ENCODE measurements around the gene RAB3D.
"Not testable (repeated sequence)": the region's sequence is repeated elsewhere in the genome, so short reads cannot be mapped to it uniquely, and the experiment has no call there.

The RAB3D gene

DNA sequence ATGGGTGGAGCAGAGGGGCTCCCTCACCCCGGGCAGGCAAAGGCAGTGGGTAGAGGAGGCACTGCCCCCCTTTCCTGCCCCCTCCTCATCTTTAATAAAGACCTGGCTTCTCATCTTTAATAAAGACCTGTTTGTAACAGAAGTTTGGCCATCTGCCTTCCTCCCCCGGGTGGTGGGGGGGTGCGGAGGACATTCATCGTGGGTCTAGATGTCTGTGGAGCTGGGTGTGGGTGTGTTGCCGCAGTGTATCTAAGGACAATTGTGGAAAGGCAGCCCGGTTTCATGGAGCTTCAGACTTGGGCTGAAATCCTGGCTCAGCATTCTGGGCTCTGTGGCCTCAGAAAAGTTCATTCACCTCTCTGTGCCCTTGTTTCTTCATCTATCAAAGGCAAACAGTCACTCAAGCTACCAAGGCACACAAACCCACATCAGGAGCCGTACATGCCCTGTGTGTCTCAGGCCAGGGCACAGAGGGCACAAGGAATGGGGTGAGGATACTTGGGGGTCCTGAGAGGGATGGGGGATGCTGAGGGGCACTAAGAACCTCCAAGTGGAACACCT is 26.2 kb upstream of the RAB3D start:
- no peak for DNase-seq (ENCODE audit: low spot score)

DNA sequence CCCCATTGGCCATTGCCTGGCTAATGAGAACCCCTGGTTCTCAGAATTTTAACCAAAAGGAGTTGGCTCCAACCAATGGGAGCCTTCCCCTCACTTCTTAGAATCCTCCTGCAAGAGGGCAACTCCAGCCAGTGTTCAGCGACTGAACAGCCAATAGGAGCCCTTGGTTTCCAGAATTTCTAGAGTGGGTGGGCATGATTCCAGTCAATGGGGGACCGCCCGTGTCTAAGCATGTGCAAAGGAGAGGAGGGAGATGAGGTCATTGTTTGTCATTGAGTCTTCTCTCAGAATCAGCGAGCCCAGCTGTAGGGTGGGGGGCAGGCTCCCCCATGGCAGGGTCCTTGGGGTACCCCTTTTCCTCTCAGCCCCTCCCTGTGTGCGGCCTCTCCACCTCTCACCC is 25.5 kb upstream of the RAB3D start:
- DNase-seq (ENCODE audit: low spot score) = no peak

DNA sequence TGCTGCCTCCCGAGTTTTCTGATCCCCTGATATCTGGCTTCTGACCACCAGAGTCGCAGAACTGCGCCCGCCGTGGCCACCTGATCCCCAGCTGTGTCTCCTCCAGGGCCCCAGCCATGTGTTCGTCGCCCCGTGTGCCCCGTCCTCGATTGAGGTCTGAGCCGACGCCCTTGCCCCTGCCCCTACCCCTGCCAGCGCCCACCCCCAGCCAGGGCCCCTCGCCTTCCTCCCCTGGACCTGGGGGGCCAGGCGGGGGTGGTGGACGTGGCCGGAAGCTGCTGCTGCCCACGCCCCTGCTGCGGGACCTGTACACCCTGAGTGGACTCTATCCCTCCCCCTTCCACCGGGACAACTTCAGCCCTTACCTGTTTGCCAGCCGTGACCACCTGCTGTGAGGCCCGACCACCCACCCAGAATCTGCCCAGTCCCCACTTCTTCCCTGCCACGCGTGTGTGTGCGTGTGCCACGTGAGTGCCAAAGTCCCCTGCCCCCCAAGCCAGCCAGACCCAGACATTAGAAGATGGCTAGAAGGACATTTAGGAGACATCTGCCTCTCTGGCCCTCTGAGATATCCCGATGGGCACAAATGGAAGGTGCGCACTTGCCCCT is 24.9 kb upstream of the RAB3D start:
- no peak for DNase-seq (ENCODE audit: low spot score)

DNA sequence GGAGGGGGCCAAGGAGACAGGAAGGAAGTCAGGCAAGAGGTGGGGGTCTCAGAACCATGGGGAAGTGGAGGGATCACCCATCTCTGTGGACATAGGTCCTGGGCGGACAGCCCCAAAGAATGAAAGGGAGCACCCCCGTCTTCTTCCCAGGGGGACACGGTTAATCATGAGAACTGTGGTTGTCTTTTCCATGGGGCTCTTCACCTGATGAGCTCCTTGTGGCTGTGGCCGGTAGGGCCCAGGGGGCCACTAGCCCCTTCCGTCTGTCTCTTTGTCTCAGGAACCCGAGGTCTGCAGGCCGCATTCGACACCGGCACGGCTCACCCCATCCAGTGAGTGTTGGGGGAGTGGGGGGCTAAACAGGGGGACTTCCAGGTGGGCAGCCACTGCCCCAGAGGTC is 24.4 kb upstream of the RAB3D start:
- no peak for DNase-seq (ENCODE audit: low spot score)

DNA sequence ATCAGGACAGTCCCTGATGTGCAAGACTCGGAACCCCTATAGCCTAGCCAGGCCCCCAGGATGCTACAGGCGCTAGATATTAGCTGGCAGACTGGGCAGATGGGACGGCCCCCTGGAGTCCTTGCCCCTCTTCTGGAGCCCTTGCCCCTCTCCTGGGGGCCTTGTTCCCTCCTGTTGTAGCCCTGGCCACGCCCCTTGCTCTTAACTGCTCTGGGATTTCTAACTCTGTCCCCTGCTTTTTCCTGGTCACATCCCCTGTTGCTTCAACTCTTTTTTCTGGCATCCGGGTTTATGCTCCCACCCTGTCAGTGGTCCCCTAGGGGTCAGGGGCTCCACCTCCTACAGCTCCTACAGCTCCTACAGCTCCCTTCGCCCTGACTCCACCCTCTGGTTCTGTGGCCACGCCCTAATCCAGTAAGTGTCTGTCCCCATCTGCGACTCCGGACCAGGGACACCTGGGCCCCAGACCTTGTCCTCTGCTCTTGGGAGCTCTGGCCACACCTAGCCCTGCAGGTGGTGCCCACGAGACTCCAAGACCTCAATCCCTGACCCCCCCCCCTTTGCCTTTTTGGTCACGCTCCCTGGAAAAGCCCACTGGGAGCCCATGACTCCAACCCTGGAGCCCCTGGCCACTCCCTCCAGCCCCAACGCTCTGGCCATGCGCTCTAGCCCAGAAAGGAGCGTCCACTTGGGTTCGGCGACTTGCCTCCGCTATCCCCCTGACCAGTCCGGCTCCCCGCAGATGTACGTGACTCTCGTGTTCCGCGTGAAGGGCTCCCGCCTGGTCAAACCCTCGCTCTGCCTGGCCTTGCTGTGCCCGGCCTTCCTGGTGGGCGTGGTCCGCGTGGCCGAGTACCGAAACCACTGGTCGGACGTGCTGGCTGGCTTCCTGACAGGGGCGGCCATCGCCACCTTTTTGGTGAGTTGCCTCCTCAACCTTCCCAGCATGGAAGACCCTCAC is 22.6 kb upstream of the RAB3D start:
- no peak for DNase-seq (ENCODE audit: low spot score)

DNA sequence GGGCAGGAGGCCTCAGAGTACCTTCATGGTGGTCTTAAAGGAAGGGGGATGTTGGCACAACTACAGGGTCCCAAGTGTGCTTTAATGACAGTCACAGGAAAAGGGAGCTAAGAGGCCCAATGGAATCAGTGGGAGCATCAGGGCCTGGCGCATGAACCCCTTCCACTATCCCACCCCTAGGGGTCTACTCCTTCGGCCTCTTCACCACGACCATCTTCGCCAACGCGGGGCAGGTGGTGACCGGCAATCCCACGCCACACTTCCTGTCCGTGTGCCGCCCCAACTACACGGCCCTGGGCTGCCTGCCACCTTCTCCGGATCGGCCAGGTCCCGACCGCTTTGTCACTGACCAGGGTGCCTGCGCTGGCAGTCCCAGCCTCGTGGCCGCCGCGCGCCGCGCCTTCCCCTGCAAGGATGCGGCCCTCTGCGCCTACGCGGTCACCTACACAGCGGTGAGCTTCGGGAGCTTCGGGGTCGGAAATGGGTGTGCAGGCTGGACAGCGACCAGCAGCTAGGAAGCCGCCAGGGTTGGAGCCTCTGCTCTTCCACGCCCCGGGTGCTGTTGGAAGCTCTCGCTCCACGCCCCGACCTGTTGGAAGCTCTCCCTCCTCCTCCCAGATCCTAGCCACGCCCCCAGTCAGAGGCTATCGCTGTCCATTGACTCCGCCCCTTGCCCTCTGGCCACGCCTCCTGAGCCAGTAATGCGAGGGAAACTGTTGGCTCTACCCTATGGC is 21.7 kb upstream of the RAB3D start:
- no peak for DNase-seq (ENCODE audit: low spot score)

DNA sequence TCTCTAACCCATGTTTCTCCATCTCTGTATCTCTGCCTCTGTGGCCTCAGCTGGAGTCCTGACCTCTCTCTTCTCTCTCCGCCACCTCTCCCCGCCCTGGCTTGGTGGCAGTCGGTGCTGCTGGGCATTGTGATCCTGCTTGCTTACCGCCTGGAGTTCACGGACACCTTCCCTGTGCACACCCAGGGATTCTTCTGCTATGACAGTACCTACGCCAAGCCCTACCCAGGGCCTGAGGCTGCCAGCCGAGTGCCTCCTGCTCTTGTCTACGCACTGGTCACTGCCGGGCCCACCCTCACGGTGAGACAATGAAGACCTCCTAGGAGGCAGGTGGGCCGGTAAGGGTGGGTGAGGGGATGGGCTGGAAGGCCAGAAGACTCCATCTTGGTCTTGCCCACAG is 20.0 kb upstream of the RAB3D start:
- no peak for DNase-seq (ENCODE audit: low spot score)

DNA sequence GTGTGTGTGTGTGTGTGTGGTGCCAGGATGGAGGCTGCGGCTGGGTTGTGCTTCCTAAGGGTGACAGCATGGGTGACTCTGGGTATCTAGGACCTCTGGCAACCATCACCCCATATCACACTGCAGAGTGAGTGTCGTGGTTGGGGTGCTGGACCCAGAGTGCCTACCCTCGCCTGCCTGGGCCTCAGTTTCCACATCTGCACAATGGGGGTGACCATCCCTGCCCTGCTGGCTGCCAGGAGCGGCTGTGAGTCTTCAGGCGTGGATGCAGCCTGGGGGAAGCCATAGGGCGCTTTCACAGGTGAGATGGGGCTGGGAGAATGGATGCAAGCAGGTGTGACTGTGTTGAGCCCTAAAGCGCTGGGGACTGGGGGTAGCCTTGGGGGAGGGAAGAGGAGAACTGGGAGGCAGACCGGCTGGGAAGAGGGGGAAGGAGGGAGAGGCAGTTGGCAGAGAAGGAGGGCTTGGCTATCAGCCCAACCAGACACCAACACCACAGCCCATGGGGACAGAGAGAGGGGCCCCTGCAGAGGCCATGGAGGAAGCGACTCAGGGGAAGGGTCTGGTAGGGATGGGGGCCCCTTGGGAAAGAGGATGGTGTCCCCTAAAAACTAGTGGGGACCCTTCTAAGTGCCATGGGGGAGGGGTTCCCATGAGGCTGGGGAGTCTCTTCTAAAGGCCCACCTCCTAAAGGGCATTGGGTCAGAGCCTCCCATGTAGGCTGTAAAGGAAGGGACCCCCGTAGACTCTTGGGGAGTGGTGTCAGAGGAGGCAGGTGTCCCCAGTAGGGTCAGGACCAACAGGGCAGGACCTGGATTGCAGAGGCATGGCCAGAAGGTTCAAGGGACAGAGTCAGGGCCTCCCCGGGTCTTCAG is 17.5 kb upstream of the RAB3D start:
- DNase-seq (ENCODE audit: low spot score) = no peak

DNA sequence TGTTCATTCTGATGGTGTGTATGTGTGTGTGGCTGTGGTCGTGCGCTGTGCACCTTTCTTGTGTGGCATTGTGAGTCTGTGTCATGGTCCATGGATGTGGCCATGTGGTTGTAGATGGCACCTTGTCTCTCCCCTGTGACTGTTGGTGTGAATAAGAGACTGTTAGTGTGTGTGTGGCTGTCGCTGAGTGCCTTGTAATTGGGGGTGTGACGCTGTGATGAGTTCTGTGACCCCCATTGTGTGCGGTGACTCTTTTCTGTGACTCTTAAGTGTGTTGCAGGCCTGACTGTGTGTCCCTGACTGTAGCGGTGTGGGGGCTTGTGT is 16.6 kb upstream of the RAB3D start:
- DNase-seq (ENCODE audit: low spot score) = no peak

DNA sequence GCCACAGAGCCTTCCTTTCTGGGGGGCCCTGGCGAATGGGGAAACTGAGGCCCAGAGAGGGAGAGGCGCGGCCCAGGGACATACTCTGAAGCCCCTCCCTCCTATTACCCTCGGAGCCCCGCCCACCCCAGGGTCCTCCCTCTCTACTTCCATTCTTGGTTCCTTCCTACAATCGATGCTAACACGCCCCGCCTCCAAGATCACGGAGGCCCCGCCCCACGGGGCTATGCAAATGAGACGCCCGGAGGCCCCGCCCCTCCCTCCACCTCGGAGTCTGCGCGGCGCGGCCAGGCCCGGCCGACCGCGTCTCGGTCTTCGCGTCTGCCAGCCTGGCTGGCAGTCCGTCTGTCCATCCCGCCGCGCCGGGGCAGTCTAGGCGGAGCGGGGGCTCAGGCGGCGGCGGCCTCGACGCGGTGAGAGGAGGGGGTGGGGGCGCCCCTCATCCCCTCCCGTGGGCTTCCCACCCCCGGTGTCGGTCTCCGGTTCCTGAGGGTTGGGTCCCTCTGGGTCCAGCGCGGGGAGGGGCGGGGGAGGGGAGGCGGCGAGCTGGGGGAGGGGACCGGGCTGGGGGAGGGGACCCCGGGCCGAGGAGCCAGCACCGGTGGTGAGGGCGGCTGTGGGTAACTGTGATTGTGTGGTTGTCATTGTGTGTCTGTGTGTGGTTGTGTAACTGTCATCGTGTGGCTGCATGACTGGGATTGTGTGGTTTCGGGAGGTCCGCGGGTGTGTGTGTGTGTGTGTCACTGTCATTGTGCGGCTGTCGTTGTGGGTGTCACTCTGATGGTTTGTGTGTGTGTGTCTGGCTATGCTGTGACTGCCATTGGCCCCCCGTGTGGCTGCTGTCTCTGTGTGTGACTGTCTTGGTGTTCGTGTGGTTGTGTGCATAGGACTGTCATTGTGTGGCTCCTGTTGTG is 16.0 kb upstream of the RAB3D start, which contains the start of gene PLPPR2:
Gene PLPPR2, plus strand, starts transcription at position 273 of the 914 bp plus-strand sequence. CDS start 2,242 bp downstream, outside the sequence.
- peak; percentile 88 for DNase-seq (ENCODE audit: low spot score)

DNA sequence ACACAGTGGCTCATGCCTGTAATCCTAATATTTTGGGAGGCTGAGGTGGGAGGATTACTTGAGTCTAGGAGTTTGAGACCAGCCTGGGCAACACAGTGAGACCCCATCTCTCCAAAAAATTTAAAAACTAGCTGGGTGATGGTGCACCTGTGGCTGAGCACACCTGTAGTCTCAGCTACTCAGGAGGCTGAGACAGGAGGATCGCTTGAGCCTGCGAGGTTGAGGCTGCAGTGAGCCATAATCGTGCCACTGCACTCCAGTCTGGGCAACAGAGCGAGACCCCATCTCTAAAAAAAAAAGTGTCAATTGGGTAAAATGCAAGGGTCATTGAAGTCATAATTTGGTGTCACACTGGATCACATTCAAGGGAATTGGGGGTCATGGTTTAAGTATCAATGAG is 14.6 kb upstream of the RAB3D start:
- DNase-seq (ENCODE audit: low spot score) = not testable (repeated sequence)

DNA sequence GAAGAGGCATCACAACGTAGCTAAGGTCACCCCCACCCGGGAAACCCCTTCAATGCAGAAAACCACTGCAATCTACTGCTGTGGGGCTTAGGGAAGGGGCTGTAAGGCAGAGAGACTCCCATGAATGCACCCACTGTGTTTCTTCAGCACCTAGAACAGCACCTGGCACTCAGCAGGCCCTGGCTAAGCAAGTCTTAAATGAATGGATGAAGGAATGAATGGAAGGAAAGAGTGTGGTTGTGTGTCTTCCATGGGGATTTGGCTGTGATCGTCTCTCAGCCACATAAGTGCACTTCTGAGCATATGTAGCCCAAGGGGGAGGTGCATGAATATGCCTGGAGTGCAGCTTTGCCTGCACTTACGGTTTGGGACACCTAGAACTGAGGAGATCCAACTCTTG is 9.7 kb upstream of the RAB3D start:
- no peak for DNase-seq (ENCODE audit: low spot score)

DNA sequence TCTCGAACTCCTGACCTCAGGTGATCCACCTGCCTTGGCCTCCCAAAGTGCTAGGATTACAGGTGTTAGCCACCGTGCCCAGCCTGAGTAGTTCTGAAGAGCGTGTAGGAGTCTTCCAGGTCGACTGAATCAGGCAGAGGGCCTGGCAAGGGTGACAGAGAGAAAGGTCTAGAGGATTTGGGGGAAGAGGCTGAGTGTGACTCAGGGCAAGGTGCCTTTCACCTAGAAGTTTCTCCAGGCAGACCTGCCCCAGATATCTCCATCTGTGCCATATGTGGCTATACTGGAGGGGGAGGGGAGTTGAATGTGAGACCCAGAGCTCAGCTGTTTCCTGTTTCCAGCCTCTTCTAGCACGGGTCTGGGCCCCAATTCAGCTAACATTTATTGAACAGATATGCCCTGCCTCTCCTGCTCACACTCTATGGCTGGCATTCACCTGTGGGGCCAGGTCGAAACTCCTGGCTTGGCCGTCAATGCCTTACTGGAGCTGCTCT is 8.1 kb upstream of the RAB3D start:
- no peak for DNase-seq (ENCODE audit: low spot score)

DNA sequence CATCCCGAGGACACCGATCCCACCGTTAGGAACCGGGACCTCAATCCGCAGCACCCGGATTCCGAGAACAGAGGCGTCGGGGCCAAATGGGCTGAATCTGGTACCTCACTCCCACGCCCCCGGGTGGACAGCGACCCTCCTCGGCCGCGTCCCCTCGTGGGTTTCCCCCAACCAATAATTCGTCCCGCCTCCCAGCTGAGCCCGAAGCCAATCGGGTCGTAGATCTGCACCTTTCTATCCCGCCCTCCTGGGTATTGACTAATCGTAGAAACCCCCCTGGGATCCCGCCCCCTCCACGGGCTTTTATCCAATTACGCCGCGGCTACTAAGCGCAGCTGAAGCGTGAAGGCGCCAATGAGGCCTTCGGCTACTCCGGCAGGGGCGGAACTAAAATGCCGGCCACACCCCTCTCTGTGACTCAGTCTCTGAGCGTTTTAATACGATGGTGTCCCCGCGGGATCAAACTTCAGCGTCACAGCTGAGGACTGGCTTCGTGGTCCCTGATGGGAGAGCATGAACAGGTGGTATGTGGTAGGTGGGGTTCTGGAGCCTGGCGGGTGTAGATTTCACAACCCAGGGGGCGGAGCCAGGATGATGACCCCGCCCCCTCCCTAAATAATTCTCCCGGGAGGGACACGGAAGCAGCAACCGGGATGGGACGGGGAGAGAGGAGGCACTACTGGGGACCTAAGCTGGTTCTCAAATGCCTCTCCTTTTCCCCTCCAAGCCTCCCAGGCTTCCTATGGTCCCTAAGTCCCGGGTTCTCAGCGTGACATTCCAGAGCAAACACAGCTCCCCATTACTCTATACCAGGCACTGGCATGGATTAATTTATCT is 6.9 kb upstream of the RAB3D start, which contains the start of the genes CCDC159 and TMEM205:
Gene CCDC159, plus strand, starts transcription at position 416 of the 837 bp plus-strand sequence. Its CDS starts 88 bp downstream, at position 504.
Gene TMEM205, minus strand, starts transcription at position 165 of the 837 bp plus-strand sequence. CDS start 649 bp downstream, outside the sequence.
- peak; percentile 97 for DNase-seq (ENCODE audit: low spot score)

DNA sequence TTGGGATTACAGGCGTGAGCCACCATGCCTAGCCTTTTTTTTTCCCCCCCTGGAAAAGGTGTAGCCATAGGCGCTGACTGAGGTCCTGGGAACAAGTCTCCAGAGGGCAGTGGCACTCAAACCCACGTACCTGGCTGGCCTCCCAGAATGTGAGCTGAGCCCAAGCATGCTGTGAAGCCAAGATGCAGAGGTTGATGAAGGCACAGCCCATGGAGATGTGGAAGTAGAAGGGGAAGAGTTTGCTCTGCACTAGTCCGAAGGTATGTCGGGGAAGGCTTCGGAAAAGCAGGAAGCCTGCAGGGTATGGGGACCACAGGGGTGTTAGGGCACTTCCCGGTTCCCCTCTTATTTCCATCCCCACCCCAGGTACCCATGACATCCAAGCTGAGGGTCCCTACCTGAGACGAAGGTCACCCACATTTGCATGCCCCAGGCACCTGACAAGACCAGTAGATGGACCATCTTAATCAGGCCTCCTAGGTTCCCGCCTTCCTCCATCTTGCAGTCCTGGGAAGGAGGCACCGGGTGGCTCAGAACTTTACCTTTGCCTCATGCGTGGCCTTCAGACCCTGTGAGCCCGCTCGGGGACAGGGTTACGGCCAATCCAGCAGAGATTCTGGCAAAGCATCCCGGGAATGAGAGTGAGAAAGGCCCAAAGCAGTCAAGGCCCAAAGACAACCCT is 5.8 kb upstream of the RAB3D start:
- no peak for DNase-seq (ENCODE audit: low spot score)

DNA sequence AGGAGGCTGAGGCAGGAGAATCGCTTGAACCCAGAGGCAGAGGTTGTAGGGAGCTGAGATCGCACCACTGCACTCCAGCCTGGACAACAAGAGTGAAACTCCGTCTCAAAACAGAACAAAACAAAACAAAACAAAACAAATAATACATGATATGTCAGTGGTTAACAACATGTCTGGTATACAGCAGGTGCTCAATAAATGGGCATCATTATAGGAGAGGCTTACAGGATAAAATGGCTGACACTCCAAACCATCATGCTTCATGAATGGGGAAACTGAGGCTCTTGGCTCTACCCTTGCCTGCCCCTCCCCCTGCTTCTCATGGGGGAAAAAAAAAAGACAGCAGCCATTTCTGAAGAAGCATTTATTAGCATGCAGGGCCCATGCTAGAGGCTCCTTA is 3.0 kb upstream of the RAB3D start:
- no peak for DNase-seq (ENCODE audit: low spot score)

DNA sequence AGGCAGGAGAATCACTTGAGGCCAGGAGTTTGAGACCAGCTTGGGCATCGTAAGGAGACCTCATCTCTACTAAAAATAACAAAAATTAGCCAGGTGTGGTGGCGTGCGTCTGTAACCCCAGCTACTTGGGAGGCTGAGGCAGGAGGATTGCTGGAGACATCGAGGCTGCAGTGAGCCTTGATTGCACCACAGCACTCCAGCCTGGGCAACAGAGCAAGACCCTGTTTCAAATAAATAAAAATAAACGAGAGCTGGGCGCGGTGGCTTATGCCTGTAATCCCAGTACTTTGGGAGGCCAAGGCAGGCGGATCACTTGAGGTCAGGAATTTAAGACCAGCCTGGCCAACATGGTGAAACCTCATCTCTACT is 626 bp upstream of the RAB3D start:
- not testable (repeated sequence) for DNase-seq (ENCODE audit: low spot score)

DNA sequence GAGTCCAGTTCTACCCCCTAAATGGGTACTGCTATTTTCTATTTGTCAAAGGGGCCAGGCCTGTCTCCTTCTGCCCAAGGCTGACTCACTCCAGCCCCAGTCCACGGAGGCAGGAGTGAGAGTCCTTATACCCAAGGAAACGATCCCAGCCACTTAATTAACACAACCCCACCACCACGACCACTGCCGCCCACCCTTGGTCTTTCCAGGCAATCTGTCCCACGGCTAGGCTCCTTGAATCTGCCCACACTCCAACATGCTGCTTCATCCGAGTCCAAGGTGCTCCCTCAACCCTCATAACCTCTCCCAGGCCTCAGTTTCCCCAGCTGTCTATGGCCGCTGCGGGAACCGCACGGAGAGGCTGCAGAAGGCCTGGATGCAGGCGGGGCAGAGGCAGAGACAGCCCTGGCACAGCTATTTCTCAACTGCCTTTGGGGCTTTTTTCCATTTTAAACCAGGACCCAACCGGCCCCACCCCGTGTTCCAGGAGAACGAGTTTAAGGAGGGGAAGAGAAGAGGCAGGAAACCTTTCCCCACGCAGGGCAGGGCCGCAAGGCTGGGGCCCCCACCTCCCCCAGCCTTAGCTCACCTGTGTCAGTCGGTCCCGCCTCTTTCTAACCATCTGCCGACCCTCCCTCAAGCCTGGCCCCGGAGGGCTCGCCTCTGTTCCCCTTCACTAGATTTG is 746 bp downstream of the RAB3D start:
- no peak for DNase-seq (ENCODE audit: low spot score)

All from HuH-7.5 (cell line).